HG02678 (cell line): ENCODE data around the gene MYBPC3.

Experiments used
- ATAC-seq: cut with Tn5 transposase; IDR thresholded peaks from one replicate; pipeline ENCODE4 v1.9.1; 2021; ENCODE audit warnings: mild to moderate bottlenecking, moderate library complexity; ENCODE audit not compliant: unreplicated experiment

Gene MYBPC3

DNA sequence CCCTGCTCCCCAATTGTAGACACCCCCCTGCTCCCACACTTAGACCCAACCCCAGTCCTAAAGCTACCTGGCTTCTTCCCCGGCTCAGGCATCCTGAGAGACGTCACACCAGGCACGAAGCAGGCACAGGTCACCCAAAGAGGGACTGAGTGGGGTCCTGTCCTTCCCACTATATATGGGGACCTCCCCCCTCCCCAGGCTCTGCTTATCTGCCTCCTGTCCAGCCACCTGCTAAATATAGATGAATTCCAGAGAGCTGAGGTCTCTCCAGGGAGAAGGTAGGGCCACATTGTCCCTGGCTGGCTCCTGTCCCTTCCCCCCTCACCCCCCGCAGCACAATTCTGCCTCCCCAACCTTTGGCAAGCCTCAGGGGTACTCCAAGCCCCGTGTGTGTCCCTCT lies at the start of gene MYBPC3:
Gene MYBPC3, minus strand, starts transcription at position 147 of the 400 bp plus-strand sequence. Its CDS starts 55 bp downstream, at position 92.
- ATAC-seq = no peak

- peak; percentile 71 for ATAC-seq
These were observed 48.3 kb upstream of the MYBPC3 start for GRCh38 chr11:47400768-47401279.

- ATAC-seq = peak; percentile 53
These were observed 47.6 kb upstream of the MYBPC3 start for GRCh38 chr11:47399860-47400767.

DNA sequence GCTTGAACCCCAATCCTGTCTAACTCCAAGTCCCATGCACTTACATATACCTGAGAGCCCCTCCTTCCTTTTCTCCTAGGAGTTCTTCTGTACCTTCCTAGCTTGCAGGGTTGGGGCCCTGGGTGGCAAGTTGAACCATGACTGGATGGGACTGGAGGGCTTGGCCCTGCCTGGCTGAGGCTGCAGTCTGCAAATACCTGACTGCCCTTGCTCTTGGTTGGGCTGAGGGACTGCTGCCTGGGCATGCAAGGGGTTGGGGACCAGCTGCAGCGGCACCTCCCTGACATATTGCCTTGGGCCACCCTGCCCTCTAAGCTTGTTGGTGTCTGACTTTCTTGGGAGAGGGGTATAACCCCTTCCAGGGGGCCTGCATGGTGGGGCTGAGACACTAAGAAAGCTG lies 46.0 kb upstream of the MYBPC3 start:
- no peak for ATAC-seq

DNA sequence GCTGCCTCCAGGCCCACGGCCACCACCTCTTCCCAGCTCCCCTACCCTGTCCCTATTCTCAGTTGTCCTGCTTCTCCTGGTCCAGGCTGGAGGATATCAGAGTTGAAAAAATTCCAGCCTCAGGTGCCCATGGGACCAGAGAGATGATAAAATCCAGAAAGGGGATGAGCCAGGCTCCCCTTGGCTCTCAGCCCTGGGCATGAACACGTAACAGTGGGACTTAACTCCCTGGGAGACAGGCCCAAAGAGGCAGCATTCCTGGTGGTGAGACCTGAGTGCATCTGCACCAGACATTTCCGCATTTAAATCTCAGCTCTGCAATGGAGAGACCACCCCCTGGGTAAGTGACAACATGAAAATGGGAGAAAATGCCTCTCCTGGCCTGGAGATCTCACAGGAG lies 45.5 kb upstream of the MYBPC3 start:
- no peak for ATAC-seq

- no peak for ATAC-seq
These were observed 43.5 kb upstream of the MYBPC3 start for GRCh38 chr11:47396049-47396320.

DNA sequence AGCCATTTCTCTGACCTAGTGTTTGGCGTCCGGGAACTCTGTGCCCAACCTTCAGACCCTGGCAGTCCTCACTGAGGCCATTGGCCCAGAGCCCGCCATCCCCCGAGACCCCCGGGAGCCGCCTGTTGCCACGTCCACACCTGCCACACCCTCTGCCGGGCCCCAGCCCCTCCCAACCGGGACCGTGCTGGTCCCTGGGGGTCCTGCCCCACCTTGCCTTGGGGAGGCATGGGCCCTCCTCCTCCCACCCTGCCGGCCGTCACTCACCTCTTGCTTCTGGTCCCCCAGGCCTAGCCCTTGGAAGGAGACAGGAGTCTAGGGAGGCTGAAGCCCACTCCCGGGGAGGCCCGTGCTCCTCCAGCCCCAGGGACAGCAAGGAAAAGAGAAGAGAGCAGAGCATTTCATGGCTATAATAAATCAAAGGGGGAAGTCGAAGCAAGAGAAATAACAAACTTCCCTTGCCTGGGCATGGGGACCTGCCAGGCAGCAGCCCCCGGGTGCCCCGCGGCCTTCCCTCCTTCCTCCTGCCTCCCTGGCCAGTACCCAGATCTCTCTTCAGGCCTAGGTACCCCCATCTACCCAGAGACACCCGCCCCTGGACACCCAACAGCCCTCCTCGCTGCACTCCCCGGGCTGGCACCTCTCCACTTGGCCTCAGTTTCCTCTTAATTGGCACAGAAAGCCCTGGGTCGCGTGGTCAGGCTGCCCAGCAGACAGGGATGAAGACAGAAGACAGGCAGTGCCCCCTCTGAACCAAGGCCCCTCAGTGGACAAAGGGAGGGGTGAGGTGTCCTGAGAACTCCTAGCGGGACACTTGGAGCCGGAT lies 42.9 kb upstream of the MYBPC3 start:
- ATAC-seq = peak; percentile 1

GRCh38 chr11:47394322-47395222 lies 42.1 kb upstream of the MYBPC3 start:
- peak; percentile 70 for ATAC-seq

DNA sequence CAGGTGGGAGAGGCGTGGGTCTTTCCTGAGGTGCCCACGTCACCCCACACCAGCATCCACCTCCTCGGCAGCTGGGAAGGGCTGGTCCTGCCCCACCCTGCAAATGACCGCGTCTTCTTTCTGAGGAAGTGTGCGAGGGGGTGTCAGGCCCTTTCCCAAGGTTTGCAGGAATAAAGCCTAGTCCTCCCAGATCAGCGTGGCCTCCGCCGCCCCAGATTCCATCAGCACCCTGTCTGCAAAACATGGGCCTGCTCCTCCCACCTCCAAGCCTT lies 41.5 kb upstream of the MYBPC3 start:
- ATAC-seq = no peak

DNA sequence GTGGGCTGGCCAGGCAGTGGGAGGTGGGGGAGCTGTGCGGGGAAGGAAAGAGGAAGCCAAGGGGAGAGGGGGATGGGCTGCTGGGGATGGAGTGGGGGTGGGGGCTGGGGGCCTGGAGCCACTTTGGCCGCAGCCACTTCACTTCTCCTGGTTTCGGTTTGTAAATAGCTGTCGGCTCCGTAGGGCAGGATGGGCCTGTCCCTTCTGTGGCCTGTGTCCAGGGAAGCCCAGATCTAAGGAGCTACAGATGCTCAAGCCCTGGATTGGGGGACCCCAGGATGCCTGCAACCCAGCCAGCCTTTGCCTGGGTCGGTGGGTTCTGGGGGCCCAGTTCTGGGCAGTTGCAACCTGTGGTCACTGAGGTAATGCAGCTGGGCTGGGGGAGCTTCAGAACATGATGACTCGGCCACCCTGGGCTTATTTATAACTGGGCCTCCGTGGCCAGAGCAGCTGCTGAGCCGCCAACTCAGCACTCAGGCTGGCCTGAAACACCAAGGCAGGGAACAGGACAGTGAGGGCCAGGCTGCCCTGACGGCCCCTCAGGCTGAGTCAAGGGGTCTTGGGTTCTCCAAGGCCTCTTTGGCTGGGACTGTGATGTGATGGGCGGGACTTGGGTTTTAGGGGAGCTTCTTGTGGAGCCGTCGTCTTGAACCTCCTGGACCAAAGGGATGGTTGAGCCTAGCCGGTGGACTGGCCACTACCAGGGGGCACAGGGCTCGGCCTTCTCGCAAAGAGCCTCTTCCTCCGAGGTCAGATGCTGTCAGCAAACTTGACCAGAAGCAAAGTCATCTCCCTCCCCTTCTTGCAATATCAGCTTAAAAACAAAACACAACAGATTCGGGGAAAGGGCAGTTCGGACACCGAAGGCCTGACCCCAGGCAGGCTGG lies 40.9 kb upstream of the MYBPC3 start:
- no peak for ATAC-seq

DNA sequence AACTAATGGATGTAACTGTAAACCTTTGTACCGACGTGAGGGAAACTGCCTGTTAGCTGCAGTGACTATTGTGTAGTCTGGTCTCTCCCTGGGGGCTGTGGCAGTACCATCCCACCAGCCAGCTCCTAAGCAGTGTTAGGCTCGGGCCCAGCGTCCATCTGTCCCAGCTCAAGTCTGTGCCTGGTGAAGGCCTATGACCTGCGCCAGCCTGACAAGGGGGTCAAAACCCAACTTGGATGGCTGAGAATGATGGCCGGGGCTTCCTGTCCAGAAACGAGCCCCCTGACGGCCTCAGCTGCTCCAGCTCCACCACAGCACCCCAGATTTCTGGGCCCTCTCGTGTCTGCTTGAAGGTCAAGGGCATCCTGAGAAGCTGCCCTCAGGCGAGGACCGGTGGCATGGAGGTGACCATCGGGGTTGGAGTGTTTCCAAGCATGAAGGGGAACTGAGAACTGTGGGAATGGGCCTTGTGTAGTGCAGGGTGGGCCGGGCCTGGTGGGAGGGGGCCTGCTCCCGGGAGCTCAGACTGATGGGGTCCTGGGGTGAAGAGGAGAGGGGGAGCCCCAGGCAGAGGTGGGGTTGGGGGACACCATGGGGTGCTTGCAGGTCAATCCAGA lies 40.2 kb upstream of the MYBPC3 start:
- no peak for ATAC-seq

DNA sequence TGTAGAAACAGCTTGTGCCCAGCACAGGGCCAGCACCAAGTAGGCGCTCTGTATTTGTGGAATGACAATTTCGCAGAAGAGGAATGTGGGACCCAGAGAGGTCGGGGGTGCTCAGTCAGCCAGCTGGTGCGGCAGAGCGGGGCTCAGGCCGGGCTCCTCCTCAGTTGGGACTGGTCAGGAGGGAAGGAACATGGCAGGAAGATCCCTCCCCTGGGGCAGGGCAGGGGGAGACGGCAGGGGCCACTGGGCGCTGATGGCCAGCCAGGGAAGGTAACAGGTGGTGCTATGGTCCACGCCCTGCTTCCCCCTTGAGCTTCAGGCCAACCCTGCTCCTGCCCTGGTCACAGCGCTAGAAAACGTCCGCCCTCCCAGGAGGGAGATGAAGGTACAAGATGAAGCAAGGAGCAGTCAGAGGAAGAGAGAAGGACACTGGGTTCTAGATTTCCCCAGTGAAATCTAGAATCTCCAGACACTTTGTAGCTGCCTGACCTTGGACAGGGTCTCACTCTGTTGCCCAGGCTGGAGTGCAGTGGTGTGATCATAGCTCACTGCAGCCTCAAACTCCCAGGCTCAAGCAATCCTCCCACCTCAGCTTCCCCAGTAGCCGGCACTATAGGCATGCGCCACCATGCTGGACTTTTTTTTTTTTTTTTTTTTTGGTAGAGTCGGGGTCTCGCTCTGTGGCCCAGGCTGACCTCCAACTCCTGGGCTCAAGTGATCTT lies 39.4 kb upstream of the MYBPC3 start:
- ATAC-seq = no peak

DNA sequence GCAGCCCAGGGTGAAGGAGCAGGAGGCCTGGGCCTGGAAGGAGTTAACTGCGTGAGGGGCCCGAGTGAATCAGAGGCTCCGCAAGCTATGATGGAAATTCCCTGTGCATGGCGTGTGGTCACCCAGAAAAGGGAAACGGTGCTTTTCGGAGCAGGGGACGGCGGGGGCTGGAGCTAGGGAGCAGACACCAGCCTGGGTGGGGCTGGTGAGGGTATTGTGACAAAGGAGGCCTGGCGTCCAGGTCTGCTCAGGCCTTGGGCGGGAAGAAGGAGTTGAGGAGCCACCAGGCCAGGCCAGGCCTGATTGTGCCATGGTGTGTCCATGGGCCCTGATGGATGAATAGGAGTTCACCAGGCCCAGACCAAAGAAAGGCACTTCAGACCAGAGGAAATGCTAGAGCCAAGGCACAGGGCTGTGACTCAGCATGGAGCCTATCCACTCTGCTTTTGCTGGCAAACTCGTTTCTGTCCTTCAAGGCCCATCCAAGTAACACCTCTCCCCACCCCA lies 38.6 kb upstream of the MYBPC3 start:
- ATAC-seq = no peak

GRCh38 chr11:47390422-47390760 lies 37.9 kb upstream of the MYBPC3 start:
- no peak for ATAC-seq

GRCh38 chr11:47389577-47390421 lies 37.3 kb upstream of the MYBPC3 start:
- ATAC-seq = no peak

DNA sequence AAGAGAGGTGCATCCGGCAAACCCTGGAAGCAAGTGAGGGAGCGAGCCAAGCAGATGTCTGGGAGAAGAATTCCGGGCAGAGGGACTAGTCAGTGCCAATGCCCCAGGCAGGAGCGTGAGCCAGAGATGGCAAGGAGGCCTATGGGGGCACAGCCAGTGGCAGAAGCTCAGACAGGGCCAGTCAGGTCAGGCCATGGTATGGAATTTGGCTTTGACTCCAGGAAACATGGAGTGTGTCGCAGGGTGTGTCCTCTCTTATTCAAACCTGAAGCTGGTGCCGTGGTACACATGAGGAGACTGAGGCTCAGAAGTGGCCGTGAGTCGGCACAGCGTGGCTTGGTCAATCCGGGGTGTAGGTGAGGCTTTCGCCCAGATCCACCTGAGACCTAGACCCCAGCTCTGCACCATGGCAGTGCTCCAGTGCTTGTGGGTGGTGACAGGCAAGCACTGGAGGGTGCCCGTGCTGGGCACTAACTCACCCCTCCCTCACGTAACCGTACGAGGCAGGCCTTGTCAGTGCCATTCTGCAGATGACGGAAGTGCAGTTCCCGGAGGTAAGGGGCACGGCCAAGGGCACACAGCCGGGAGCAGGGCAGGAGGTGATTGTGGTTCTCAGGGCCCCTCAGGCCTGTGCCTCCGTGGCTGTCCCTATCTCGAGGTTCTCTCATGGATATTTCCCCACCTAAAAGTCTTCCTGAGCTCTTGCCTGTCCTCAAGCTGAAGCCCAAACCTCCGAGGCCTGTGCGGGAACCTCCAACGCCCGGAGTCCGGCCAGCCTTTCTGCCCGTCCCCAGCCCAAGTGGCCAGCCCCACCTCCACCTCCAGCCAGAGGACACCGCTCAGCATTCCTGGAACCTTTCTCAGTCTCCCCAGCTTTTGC lies 36.4 kb upstream of the MYBPC3 start:
- ATAC-seq = no peak
